Ecto neural progenitor cell (in vitro differentiated cells): ENCODE results near the gene GON7.
"Not testable (repeated sequence)": the region's sequence is repeated elsewhere in the genome, so short reads cannot be mapped to it uniquely, and the experiment has no call there.

Experiments
- DNase-seq: peaks from one replicate; pipeline ENCODE4 v3.0.0-alpha.2; 2018; ENCODE audit warnings: low spot score

GON7 gene, protein sequence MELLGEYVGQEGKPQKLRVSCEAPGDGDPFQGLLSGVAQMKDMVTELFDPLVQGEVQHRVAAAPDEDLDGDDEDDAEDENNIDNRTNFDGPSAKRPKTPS

DNA sequence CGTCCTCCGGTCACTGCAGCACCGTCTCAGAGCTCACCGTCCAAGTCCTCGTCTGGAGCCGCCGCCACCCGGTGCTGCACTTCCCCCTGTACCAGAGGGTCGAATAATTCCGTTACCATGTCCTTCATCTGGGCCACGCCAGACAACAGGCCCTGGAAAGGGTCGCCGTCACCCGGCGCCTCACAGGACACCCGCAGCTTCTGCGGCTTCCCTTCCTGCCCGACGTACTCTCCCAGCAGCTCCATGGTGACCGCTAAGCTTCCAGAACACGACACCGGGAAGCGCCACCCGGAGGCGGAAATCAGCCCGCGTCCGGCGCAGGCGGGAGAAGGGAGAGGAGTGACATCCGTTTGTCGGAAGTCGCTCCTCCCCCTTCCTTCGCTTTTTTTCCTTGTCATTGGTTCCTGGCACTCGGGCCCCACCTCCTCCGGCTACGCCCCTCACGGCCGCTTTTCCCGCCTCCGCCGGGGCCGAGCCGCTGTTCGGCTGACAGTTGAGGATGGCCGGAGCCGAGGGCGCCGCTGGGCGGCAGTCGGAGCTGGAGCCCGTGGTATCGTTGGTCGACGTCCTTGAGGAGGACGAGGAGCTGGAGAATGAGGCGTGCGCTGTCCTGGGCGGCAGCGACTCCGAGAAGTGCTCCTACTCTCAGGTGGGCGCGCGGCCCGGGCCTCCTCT is at the start of gene GON7, which contains the start of gene UBR7:
Gene GON7 (minus strand): TSS at position 273 of the 675 bp plus-strand sequence. CDS start 28 bp downstream, at position 245.
Gene UBR7 (plus strand): TSS at position 464 of the 675 bp plus-strand sequence. CDS start 36 bp downstream, at position 500.
- DNase-seq, result peak; percentile 96

DNA sequence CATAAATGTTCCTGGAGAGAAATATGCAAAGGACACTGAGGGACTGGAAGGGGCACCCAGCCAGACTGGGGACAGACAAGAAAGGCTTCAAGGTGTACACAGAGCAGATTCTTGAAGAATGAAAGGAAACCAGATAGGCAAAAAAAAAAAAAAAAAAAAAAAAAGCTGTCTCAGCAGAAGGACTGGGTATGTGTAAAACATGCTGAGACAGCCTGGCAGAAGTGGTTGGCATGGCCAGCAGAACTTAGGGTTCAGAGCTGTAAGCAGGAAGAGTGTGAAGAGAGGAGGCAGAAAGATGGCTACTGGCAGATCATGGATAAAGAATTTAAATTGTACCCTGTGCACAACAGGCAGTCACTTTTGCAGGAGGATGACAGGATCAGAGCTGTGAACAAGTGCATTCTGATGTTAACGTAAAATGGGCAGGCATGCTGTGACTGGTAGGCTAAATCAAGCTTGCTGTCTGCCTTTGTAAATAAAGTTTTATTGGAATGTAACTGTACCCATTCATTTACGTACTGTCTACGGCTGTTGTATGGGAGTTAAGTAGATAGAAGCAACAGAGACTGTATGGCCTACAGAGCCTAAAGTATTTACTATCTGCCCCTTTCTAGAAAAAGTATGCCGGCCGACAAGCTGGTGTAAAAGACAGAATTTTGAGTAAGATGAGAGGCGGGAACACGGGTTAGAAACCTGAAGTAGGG is 42.4 kb upstream of the GON7 start:
- DNase-seq, result no peak

DNA sequence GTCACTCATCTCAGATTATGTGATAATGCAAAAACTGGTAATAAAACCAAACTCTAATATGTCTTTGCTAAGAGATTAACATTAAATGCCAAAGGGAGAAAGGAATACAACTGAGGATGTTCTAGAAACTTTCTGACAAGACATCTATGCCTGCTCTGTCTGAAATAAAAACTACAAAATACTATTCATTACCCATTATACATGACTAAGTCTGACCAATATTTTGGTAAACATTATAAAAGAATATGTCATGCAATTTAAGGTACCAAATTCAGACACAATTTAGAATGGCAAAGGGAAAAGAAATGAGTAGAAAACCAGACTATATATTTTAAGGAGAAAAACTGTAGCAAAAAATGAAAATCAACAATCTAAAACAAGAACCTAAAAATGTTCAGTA is 39.7 kb upstream of the GON7 start:
- DNase-seq, result no peak

DNA sequence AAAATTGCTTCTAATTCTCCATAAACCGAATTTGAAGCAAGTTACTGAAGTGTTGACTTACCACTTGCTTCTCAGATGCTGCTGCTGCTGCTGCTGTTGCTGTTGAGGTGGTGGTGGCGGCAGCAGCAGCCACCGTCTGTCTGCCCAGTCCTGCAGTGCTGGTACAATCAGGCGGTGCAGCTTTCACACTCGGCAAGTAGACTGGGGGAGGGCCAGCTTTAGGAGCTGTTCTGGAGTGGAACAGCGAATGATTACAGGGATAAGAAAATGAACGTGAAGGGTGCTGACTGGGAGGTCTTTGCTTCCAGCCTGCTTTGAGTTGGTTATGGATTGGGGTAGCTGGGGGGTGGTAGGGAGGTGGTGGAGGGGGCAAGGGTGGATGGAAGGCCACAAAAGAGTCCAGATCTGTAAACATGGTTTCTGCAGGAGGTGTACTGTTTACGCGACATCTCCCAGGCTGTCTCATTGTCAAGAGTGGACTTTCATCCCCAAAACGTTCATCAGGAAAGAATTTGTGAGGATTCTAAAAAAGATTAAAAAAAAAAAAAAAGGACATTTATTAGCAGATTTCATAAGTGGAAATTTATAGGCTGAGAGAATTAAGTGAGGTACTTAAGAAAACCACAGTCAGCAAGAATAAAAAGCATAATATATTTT is 39.0 kb upstream of the GON7 start:
- DNase-seq, result no peak

DNA sequence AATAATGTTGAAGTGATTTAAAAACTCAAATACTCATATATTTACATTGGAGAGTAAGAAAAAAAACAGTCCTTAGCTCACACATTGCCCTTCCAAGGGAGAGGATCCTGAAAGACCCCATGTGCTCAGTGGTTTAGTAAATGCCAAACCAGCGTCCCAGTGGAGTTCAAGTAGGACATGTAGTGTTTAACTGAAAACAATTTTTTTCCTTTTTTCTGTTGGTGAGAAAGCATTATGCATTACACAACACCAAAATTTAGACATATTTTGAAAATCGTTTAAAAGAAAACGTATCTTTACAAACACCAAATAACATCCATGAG is 33.8 kb upstream of the GON7 start:
- DNase-seq, result no peak

DNA sequence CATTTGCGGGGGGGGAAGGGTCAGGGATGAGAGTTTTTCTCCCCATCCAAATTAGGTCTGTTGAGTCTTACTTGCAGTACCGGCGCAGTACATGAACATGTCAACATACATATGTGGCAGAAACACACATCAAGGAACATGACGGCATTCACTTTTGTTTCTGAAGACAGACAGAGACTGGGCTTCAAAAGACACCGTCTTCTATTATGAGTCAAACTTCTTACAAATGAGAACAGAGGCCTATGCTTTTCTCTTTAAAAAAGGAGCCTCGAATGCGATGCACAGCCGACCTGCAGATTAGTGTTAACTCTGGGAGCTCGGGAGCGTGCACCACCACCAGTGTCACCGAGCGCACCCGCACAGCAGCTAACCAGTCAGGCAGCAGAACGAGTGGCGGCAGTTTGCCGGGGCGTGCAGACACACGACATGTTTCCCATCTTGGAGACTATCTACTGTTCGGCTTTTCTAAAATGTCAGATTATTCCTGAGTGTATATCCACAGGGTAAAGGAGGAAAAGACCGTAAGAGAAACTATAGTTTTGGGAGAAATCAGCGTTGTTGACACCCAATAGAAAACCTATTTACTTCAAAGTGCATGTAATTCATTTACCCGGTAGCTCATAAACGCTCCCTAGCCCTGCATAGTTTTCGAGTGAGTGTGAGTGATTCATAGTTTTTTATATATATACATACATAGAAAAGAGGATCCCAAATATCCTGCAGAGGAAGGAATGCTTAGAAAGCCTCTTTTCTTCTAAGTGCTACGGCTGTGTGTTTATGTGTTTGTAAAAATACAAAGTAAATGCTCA is 33.2 kb upstream of the GON7 start:
- DNase-seq, result no peak

DNA sequence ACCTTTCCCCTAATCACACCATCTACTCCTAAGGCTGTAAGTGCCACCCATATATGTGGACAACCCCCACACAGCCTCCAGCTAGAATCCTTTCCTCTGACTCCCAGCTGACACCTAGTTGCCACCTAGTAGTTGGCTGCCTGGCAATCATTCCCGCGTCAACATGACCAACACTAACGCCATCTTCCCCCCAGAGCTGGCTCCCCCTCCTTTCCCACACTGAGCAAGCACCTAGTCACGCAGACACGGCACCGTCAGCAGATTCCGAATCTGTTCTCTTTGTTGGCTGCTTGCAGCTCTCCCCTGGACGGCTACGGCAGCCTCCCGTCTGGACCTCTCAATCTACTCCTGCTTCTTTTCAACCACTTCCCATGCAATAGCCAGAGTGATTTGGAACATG is 27.9 kb upstream of the GON7 start:
- no peak for DNase-seq

DNA sequence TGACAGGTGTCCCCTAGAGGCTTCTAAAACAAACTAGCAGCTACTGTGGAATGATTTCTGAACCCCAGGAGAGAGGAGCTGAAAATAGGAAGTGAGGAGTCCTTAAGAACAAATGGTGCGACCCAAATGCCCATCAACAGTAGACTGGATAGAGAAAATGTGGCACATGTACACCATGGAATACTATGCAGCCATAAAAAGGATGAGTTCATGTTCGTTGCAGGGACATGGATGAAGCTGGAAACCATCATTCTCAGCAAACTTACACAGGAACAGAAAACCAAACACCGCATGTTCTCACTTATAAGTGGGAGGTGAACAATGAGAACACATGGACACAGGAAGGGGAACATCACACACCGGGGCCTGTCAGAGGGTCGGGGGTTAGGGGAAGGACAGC is 26.2 kb upstream of the GON7 start:
- not testable (repeated sequence) for DNase-seq

DNA sequence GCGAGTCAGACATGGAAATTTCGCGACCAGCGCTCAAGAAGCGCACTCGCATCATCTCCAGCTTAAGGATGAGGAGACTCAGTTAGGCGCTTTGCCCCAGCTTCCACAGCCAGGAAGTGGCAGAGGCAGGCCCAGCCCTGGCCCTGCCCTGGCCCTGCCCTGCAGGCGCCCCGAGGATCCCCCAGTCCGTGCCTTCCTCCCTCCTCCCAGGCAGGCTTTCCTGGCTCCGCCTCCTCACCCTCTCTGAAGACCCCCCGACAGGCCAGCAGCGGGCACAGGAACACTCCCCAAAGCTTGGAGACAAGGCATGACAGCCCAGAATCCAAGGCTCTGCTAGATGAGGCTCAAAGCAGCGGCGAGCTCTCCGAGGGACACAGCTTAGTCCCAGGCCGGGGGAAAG is 25.3 kb upstream of the GON7 start:
- DNase-seq, result no peak

DNA sequence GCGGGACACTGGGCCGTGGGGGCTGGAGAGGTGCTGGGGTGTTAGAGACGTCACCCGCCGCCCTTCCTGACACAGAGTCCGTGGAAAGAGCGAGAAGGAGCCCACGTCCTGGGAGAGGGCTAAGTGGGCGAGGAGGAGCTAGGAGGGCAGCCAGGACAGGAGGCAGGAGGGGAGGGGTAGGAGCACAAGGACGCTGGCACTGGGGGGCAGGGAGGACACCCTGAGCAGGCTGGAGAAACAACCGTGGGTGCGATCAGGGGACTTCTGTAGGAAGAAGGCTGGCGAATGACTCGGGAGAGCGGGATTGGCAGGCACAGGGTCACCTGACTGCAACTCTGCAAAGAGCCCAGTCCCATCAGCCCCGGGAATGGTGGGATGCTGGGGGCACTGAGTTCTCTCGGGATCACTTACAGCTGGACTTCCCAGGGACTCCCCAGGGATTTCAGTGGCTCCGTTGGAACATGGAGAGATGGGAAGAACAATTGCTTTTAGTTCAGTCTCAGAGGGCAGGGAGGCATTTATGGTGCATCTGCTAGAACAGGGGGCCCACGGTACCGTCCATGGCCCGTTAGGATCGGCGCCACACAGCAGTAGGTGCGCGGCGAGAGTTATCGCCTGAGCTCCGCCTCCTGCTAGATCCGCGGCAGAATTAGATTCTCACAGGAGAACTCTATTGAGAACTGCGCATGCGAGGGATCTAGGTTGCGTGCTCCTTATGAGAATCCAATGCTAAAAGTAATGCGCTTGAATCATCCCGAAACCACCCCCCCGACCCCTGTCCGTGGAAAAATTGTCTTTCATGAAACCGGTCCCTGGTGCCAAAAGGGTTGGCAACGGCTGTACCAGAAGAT is 24.5 kb upstream of the GON7 start:
- DNase-seq, result no peak

DNA sequence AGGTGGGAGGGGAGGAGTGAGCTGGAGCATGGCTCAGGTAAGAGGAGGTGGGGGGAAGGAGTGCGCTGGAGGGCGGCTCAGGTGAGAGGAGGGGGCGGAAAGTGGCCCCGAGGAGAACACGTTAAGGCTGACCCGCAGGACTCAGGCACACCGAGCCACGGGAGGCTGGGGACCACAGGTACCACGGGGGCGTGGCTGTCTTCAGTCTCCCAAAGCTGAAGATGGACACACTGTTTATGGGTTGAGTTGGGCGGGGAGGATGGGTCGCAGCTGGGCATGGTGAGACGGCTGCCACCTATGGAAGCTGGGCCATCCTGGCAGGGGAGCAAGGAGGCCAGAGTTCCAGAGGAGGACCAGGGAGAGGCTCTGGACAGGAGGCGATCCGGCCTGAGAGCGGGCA is 23.7 kb upstream of the GON7 start:
- no peak for DNase-seq

DNA sequence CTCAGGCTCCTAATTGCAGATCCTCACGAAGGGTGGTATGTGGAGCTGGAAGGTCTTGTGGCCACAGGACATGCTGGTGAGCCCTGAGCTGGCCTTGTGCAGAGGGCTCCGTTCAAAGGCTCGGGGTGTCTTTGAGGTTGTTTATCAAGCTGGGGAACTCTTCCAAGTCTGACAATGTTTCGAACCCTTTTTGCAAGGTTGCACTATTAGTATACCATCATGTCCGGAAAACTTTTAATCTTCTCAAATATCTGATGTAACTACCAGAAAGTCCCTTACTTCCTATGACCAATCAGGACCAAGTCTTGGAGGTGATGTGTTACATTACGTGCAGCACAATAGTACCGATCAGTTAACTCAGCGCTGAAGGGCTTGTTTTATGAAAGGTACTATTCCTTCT is 21.7 kb upstream of the GON7 start:
- DNase-seq, result no peak

DNA sequence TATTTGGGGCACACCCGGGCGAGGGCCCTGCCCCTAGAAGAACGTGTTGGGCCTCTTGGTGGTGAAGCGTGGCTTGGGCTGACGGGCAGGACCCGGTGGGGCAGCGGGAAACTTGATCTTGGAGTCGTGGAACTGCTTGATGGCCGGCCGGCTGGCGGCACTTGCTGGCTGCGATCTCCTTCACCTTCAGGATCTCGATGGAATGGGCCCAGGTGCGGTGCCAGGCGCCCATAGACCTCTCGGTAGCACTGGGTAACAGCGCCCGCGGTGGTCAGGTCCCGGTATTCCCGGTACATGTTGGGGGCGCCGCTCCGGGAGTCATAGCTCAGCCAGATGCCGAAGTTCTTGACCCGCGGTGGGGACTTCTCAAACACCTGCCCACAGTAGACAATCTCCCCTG is 16.7 kb upstream of the GON7 start:
- no peak for DNase-seq

DNA sequence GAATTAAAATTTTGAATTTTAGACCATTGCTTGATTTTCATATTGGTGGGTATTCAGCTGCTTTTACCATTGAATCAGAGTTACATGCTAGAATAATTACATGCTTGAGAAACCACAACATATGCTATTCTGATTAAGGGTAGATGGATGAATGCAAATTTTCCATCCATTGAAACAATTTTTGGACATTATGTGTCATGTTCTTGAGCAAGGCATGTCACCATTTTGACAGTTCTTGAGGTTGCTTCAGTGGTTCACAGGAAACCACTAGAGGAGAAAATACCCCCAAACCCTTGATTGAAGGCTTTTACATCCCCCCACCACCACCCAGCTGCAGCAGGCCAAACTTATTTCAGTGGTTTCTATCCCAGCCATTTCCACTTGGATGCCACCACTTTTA is 13.6 kb upstream of the GON7 start:
- DNase-seq, result no peak

DNA sequence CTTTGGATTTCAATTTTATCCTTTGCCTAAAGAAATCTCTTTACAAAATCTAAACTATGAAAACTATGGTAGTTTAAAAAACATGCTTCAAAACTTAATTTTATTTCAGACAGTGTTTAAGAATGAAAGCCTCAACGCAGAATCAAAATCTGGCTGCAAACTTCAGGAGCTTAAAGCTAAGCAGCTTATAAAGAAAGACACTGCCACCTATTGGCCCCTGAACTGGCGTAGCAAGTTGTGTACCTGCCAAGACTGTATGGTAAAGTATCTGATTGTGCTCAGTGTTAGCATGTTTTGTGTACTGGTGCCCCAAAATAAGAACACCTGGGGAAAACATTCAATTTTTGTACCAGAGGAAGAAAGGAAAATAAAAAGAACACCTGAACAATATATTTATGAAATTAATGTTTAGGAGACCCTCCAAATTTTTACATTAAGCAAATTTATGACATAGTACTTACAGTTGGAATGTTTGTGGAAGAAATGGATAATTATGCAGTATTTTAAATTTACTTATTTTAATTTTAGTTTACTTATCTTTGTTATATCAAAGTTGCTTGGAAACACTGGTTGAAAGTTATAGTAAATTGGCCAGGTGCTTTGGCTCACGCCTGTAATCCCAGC is 12.3 kb upstream of the GON7 start:
- DNase-seq, result no peak

DNA sequence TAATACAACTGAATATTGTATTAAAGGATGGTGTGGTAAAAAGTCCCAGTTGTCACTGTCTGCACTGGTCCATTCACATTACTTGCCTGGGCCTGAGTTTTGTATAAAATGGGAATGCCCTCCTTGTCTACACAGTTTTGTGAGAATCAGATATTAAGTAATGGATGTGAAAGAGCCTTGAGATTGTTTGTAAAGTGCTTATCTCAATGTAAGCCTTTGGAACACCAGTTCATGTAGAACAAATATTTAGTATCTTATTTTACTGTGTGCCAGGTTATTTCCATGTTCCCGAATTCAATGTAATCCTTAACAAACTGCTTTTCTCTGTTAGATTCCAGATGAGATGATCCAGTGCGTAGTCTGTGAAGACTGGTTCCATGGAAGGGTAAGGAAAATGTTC is 7.7 kb upstream of the GON7 start:
- DNase-seq, result no peak

DNA sequence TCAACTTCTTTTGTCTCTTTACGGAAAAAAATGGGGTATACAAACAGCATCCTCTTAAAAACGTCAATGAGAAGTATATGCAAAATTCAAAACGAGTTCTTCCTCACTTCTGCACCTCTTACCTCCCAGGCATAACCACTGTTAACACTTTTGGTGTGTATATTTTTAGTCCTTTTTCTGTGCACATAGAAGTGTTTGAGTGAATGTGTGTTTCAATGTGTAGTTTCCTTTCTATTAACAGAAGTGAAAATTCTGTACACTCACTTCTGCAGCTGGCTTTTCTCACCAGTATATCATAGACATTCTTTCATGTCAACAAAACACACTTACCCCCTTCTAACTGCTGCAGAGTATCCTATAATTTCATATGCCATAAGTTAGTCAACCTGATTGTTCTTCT is 5.6 kb upstream of the GON7 start:
- DNase-seq, result no peak

DNA sequence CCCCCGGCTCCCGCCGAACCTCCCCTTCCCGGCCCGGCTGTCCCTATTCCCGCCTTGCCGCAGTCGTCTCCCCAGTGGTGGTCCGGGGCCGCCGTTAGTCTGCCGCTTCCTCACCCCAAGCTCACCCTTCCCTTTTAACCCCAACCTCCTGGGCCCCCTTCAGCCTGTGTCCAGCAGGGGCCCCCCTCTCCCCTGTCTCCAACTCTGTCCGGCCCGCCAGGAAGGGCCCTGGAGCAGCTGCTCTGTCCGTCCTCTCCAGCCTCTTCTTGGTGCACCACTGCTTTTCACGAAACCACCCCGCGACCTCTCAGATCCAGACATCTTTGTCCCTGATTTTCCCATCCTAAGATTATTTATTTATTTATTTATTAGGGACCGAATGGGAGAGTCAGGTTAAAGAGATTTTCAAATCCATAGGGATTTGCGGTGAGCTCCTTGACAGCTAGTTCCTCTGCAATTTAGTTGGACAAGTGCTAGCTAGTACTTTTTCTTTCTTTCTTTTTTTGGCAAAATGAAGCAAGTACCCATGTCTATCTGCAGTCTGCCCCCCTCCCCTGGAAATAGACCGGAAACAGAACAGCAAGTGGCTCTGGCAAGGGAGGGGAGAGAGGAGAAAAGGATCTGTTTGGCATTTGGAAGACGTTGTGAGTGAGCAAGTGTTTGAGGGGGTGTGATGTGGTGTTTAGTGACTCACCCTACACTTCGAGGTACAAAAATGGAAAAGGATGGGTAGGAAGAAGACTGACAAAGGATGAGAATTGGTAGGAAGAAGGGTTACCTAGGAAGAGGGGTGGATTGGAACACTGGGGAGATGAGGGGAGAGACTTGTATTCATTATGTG is 823 bp upstream of the GON7 start:
- DNase-seq, result no peak

DNA sequence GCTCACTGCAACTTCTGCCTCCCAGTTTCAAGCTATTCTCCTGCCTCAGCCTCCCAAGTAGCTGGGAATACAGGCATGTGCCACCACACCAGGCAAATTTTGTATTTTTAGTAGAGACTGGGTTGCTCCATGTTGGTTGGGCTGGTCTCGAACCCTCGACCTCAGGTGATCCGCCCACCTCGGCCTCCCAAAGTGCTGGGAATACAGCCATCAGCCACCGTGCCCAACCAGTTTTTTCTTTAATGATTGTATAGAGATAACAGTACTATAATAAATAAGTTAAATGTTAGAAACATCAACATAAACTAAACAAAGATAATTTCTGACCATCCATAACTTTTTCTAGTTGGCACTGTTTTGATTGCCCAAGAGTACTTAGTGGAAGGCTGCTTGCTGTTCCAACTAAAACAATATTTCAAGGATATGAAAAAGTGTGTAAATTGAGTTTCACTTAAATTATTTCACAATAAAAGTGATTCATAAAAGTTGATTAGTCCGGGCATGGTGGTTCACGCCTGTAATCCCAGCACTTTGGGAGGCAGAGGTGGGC is 5.6 kb downstream of the GON7 start:
- DNase-seq, result no peak

DNA sequence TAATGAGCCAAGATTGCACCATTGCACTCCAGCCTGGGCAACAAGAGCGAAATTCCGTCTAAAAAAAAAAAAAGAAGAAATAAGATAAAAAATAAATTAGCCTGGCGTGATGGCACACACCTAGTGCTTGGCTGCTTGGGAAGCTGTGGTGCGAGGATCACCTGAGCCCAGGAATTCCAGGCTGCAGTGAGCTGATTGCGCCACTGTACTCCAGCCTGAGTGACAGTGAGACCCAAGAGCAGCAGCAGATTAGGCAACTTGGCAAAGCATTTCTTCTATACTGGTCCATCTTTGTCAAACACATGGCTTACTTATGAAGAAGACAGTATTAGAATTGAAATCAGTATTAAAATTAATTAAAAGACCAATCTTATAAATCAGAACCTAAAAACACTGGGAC is 6.3 kb downstream of the GON7 start:
- DNase-seq, result no peak
